ENCODE results near the gene AKAP13. TPM values are rescaled to one million over a fixed set of nuclear protein-coding genes. Genes with fewer than 3 reads are reported as not detected.
"Not testable (repeated sequence)": the region's sequence is repeated elsewhere in the genome, so short reads cannot be mapped to it uniquely, and the experiment has no call there.

AKAP13 gene
- total RNA-seq, 6 donors from 2014 or later: 329 to 1,278 (median 748) TPM

DNA sequence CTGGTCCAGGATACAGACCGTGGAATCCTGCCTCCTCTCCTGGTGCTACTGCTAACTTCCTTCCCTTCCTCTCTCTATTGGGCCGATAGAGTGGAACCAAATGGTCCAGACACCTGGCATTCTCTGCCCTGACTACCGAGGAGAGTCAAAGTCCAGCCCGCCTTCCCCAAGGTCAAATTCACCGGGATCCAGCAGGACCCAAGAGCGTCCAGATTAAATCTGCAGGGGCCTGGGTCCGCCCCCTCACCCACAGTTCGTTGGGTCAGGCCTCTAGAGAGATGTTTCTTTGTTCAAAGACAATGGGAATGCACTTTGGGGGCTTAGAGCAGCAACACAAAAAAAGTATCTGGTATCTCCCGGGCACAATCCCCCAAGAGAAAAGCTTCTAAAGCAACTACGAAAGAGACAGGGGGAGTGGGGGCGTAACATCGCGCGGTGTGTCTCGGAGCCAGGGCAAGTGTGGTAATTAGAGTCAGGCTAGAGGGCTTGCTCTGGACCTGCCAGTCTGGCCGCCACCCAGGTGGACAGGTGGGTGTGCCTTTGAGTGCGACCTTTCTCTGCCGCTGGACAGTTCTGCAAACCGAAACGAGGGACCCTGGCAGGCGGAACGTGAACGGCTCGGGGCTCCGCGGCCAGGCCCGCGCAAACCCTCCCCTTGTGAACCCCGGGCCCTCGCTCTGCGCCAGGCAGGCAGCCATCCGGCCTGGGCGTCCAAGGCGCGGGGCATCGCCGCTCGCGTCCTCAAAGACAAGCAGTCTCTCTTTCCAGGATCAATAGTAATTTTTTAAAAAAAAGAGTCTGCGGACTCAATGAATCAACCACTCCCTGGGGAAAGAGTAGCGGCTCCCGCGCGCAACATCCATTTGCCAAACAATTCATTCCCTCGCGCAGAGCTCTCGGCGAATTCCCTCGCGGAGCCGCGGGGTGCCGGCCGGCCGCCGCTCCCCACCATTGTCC is 413.5 kb downstream of the AKAP13 start:
- peak; percentile 35 to 61 for ATAC-seq (ENCODE audit: low FRiP score in 2 of 2)
- 3 to 4% methylated on average over 40 to 53 of the region's 56 CpGs for WGBS, 2 donors
- TF ChIP-seq POLR2A (IDR thresholded peaks at IDR 0.05) (no peak), CTCF (IDR thresholded peaks at IDR 0.05) (no peak)

DNA sequence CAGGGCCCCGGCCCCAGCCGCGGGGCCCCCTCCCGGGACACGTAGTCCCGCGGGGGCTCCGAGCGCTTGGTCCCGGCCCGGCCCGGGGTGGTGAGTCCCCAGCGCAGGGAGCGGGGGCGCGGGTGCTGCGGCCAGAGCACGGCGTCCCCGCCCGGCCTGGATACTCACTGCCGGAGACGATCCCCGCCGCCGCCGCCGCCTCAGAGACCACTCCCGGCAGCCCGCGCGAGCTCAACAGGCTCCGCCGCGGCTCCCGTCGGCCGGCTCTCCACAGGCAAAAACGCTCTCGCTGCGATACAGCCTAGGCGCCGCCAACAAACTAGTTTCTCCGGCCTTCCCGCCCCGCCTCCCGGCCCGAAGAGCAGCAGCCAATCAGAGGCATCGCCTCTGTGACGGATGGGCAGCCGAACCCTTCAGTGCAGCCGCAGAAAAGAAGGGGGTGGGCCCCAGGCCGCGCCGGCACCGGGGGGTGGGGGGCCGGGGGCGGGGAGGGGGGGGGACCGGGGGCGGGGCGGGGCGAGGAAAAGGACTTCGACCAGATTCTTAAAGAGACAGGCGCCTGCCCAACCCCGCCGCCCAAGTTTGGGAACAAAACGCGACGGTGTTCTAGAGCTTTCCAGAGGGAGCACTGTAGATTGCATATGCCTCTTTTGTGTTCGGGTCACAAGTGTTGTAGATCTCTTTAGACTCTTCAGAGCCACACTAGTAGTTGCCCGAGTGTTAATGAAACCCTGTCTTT is 414.4 kb downstream of the AKAP13 start, which contains the start of gene KLHL25:
TSS of gene KLHL25 (minus strand) at position 328 of the 739 bp plus-strand sequence. CDS start 25,115 bp downstream, outside the sequence.
- Histone ChIP-seq H3K27ac (peak within 1 kb of the TSS; percentile 83 to 95 (median 88)), H3K36me3 (no peaks in the 10 kb centered on the region), H3K9me3 (no peaks in the 10 kb centered on the region), H3K27me3 (no peaks in the 10 kb centered on the region), H3K4me1 (peaks cover 22 to 27% (median 23%) of the 10 kb centered on the region in 4 donors), H3K4me3 (peak within 1 kb of the TSS; percentile 83 to 94 (median 93))
- WGBS, 2 donors: 0 to 3% methylated on average over 5 to 17 of the region's 71 CpGs
- no peak for TF ChIP-seq EP300 (IDR thresholded peaks at IDR 0.05)
- no peak for TF ChIP-seq CTCF (IDR thresholded peaks at IDR 0.05)
- peak; percentile 54 to 85 for TF ChIP-seq POLR2AphosphoS5 (IDR thresholded peaks at IDR 0.05)
- peak in 3 of 4 donors; percentile 53 to 87 (median 71) for TF ChIP-seq POLR2A (IDR thresholded peaks at IDR 0.05)
- peak; percentile 97 to 98 for ATAC-seq (ENCODE audit: low FRiP score in 2 of 2)
- peak; percentile 95 to 96 for DNase-seq

More for the DNA sequence above, 413.5 kb downstream of the AKAP13 start:
- H3K27ac ChIP-seq: peak overlapping the region; percentile 83 to 95 (median 88)
- peak; percentile 53 to 89 for DNase-seq
- H3K36me3 ChIP-seq: no peaks in the 10 kb centered on the region
- peak overlapping the region; percentile 83 to 94 (median 93) for H3K4me3 ChIP-seq
- H3K9me3 ChIP-seq: no peaks in the 10 kb centered on the region
- no peaks in the 10 kb centered on the region for H3K27me3 ChIP-seq
- peaks cover 23 to 28% (median 25%) of the 10 kb centered on the region in 4 donors for H3K4me1 ChIP-seq

DNA sequence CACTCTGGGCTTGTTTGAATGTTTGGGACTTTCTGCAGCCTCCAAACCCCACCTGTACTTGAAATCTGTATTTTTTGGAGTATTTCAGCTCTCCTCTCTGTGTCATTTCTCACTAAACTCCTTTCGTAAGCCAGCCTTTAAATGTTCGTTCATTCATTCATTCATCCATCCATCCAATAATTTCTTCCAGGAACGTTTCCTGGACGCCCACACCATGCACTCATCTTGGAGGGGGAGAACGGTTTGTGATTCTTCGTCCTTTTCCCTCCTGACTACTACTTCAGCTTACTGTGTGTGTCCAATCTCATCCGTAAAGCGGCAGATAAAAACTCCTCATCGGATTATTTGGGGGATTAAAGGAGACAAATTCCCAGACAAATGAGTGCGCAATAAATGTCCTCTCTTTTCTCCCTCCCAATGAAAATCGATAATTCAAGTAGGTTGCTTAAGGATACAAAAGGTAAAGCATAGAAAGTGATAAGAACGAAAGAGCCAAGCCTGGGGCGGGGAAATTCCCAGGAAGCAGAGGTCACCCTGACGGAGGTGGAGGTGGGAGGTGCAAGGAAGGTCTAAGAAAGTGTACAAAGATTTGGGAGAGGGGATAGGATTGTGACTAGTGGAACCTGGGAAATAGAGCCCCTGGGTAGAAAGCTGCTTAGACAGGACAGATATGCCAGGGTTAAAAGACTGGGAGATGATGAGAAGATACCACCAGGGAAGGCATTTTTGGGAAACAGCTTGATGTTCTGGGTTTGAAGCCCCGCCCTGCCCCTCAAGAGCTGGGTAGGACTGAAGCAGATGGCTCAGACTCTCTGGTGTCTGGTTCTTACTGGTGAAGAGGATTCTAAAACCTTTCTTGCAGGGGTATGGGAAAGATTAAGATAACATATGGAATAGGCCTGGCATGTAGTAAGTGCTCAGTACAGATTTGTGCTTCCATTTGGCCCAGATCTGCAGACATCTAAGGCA is 415.2 kb downstream of the AKAP13 start:
- H3K36me3 ChIP-seq: no peaks in the 10 kb centered on the region
- ATAC-seq (ENCODE audit: low FRiP score in 2 of 2): no peak
- DNase-seq: no peak
- no peaks in the 10 kb centered on the region for H3K9me3 ChIP-seq
- TF ChIP-seq EP300 (IDR thresholded peaks at IDR 0.05) (no peak), POLR2A (IDR thresholded peaks at IDR 0.05) (no peak), POLR2AphosphoS5 (IDR thresholded peaks at IDR 0.05) (no peak), CTCF (IDR thresholded peaks at IDR 0.05) (no peak)
- H3K4me3 ChIP-seq: peak overlapping the region; percentile 15 to 93 (median 88)
- peaks cover 22 to 27% (median 23%) of the 10 kb centered on the region in 4 donors for H3K4me1 ChIP-seq
- peak overlapping the region in 2 of 4 donors; percentile 92 to 95 for H3K27ac ChIP-seq
- 48 to 54% methylated on average over 15 of the region's 15 CpGs for WGBS, 2 donors
- H3K27me3 ChIP-seq: no peaks in the 10 kb centered on the region

DNA sequence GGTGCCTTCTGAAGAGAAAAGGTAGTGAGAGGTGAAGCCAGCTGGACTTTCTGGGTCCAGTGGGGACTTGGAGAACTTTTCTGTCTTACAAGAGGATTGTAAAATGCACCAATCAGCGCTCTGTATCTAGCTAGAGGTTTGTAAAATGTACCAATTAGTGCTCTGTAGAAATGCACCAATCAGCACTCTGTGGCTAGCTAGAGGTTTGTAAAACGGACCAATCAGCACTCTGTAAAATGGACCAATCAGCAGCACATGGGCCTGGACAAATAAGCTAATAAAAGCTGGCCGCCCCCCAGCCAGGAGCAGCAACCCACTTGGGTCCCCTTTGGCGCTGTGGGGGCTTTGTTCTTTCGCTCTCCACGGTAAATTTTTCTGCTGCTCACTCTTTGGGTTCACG is 416.0 kb downstream of the AKAP13 start:
- not testable (repeated sequence) for H3K4me3 ChIP-seq; H3K9me3 ChIP-seq; H3K27ac ChIP-seq; H3K27me3 ChIP-seq; H3K36me3 ChIP-seq; ATAC-seq (ENCODE audit: low FRiP score in 2 of 2); DNase-seq
- WGBS, 2 donors: 72 to 95% methylated on average over 7 of the region's 7 CpGs
- H3K4me1 ChIP-seq: peaks cover 22 to 27% (median 23%) of the 10 kb centered on the region in 4 donors

Small RNA genes lying within 50 kb of the gene (small RNA-seq; reads per million reads assigned to genes)
- 0 reads per million in 4 donors for gene AC021739.1
- 0.12 to 1.0 (median 0.28) reads per million in 4 donors for gene MIR1276
- 0 reads per million in 4 donors for gene RNU6-1280P
- 0 reads per million in 4 donors for gene RNU7-79P
